Thyroid gland (tissue), 4 donors: Measurements from ENCODE around the gene PRSS38. TPM values are rescaled to one million over a fixed set of nuclear protein-coding genes. Genes with fewer than 3 reads are reported as not detected.
A peak's percentile ranks its signal among the peaks of the same experiment; 100 is the strongest.

Experiments
- DNase-seq, 2 donors: peaks; one replicate each; pipeline ENCODE4 v3.0.0-alpha.2; 2019
- H3K27ac ChIP-seq, 3 donors: fragments of 200-600 bp; sonication (generic); 1 replicate in 2 of 3; 2 replicates in 1 of 3; pipeline ENCODE4 v1.5.1; 2016 to 2019; ENCODE audit warnings: mild to moderate bottlenecking in 1 of 3, moderate library complexity in 1 of 3
- H3K27me3 ChIP-seq: fragments of 200-600 bp; sonication (generic); one replicate; pipeline ENCODE4 v1.5.1; 2019
- H3K36me3 ChIP-seq, 2 donors: fragments of 200-600 bp; sonication (generic); one replicate each; pipeline ENCODE4 v1.5.1; 2016 to 2019
- H3K4me1 ChIP-seq, 2 donors: fragments of 200-600 bp; sonication (generic); one replicate each; pipeline ENCODE4 v1.5.1; 2017 to 2019
- H3K4me3 ChIP-seq, 3 donors: fragments of 200-600 bp; sonication (generic); replicated peaks in 1 of 3; 1 replicate in 2 of 3; 2 replicates in 1 of 3; pipeline ENCODE4 v1.5.1; 2016; ENCODE audit warnings: mild to moderate bottlenecking in 1 of 3
- H3K9me3 ChIP-seq: fragments of 200-600 bp; sonication (generic); one replicate; pipeline ENCODE4 v1.5.1; 2017
- POLR2A ChIP-seq, 2 donors: fragments of 450-650 bp; IDR thresholded peaks; one replicate each; pipeline ENCODE4 v1.6.1; 2017; ENCODE audit warnings: antibody characterized with exemption in 2 of 2, mild to moderate bottlenecking in 2 of 2, moderate library complexity in 1 of 2
- WGBS, 2 donors: methylation state at CpG; one replicate each; pipeline ENCODE4 v1.1.5; 2017; 5-methylcytosine and 5-hydroxymethylcytosine counted together
- intact Hi-C: fragments of 100-400 bp; cut with DNase I; formaldehyde crosslinking; loops from one replicate; pipeline ENCODE4 v1.15.1; 2023
- total RNA-seq, 4 donors: library from RNA; depleted of rRNA; stranded (reverse); fragments of >200 nt; gene quantifications; one replicate each; pipeline ENCODE4 v1.2.3, GENCODE V29; 2016
- TF ChIP-seq, protein P1 (sequence below), 6 experiments: fragments of 200-600 bp in 3 of 6; fragments of 450-650 bp in 3 of 6; sonication (generic) in 3 of 6; IDR thresholded peaks; one replicate each; pipeline ENCODE4 v1.5.1; 2016 to 2019; ENCODE audit warnings: antibody characterized with exemption in 6 of 6, mild to moderate bottlenecking in 2 of 6, inconsistent platforms in 1 of 6, moderate library complexity in 1 of 6

The PRSS38 gene
- not detected for total RNA-seq

DNA sequence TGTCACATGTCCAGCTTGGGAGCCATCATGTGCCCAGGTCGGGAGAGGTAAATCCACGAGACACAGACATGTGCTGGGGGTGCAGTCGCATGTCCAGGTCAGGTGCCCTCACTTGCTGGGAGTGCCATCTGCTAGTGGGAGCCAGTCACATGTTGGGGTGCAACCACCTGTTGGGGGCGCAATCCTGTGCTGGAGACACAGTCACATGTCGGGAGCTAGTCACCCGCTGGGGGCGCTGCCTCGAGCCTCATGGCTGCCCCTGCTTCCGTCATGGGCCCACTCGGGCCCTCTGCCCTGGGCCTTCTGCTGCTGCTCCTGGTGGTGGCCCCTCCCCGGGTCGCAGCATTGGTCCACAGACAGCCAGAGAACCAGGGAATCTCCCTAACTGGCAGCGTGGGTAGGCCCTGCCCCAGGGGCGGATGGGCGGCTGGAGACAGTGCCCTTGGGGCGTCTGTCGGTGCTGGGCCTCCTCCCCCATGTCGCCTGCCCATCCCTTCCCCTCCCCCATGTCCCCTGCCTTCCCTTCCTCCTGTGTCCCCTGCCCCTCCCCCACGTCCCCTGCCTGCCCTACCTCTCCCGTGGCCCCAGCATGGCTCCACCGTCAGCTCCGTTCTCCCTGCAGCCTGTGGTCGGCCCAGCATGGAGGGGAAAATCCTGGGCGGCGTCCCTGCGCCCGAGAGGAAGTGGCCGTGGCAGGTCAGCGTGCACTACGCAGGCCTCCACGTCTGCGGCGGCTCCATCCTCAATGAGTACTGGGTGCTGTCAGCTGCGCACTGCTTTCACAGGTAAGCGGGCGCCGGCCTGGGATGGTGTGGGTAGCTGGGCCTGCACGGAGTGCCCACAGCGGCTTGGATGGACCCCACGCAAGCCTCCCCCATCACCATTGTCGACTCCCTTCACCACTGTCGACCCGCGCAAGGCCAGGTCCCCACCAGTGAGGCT, at the start of gene PRSS38:
TSS of gene PRSS38 (plus strand) at position 208 of the 942 bp plus-strand sequence. CDS start at position 250, 42 bp downstream.
- 94 to 95% methylated on average over 26 to 32 of the region's 44 CpGs for WGBS, 2 donors
- no peak for DNase-seq
- Histone ChIP-seq H3K4me3 (no peak within 1 kb of the TSS), H3K9me3 (no peaks in the 10 kb centered on the region), H3K36me3 (no peaks in the 10 kb centered on the region), H3K27ac (no peak within 1 kb of the TSS), H3K4me1 (no peaks in the 10 kb centered on the region), H3K27me3 (no peaks in the 10 kb centered on the region)
- intact Hi-C loops = no loop called here
- TF ChIP-seq, protein P1, sequence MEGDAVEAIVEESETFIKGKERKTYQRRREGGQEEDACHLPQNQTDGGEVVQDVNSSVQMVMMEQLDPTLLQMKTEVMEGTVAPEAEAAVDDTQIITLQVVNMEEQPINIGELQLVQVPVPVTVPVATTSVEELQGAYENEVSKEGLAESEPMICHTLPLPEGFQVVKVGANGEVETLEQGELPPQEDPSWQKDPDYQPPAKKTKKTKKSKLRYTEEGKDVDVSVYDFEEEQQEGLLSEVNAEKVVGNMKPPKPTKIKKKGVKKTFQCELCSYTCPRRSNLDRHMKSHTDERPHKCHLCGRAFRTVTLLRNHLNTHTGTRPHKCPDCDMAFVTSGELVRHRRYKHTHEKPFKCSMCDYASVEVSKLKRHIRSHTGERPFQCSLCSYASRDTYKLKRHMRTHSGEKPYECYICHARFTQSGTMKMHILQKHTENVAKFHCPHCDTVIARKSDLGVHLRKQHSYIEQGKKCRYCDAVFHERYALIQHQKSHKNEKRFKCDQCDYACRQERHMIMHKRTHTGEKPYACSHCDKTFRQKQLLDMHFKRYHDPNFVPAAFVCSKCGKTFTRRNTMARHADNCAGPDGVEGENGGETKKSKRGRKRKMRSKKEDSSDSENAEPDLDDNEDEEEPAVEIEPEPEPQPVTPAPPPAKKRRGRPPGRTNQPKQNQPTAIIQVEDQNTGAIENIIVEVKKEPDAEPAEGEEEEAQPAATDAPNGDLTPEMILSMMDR (IDR thresholded peaks at IDR 0.05) = no peak
- TF ChIP-seq POLR2A (IDR thresholded peaks at IDR 0.05) = no peak

DNA sequence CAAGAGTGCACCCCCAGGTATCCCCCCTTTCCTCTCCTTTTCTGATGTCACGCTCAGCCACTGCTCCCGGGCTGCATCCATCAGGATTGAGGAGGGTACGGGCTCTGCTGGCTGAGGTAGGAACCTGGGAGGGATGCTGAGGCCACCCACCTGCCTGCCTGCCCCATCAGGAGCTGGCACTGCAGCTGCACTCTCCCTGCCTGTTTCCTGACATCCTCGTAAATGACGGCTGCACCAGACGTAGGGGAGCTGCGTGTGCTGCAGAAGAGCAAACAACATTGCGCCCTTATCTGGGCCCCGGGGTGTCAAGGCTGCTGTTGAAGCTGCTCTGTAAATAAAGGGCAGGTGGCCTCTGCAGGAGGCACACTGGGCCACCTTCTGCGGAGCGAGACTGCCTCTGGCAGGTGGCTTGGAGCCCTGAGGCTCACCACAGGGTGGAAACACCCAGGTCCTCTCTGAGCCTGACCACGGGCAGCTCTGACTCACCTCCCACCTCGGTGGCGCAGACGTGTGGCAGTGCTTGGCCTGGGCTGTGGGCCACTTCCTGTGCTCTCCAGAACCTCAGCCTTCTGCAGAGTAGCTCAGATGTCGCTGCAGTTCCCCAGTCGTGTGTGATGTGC, 49.4 kb upstream of the PRSS38 start:
- TF ChIP-seq, protein P1 (IDR thresholded peaks at IDR 0.05) = no peak
- no peak for TF ChIP-seq POLR2A (IDR thresholded peaks at IDR 0.05)
- Histone ChIP-seq H3K9me3 (no peaks in the 10 kb centered on the region), H3K27me3 (no peaks in the 10 kb centered on the region), H3K4me1 (peaks cover 8 to 17% of the 10 kb centered on the region in 2 donors), H3K27ac (no peak overlapping the region), H3K4me3 (no peak overlapping the region), H3K36me3 (peaks cover 15 to 17% of the 10 kb centered on the region in 2 donors)
- WGBS, 2 donors = 78 to 81% methylated on average over 12 to 17 of the region's 17 CpGs
- intact Hi-C loops = no loop called here
- DNase-seq = peak in 1 of 2 donors; percentile 22

DNA sequence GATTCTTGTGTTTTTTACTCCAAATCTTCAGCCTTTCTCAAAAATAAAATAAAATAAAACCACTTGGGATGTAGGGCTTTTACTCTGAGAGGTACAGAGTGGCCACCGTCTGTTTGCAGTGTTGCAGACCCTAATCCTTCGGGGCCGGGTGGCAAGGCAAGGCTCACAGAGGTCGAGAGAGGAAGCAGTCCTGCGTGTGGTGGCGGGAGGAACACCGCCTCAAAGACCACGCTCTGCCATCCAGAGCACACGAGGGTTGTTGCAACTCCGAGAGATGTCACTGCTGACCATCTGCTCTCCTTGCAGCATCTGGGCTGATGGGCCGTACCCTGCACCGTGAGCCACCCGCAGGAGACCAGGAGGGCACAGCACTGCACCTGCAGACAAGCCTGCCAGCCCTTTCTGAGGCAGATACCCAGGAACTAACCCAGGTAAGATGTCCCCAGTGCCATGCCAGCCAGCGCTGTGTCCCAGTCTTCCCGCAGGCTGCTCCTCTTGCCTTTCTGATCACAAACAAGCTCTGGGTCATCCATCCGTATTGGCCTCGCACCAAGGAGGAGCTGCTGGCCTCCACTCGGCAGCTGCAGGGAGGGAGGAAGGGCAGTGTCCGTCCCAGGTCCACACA, 48.7 kb upstream of the PRSS38 start:
- no peaks in the 10 kb centered on the region for H3K27me3 ChIP-seq
- H3K36me3 ChIP-seq = peaks cover 15 to 17% of the 10 kb centered on the region in 2 donors
- no peak overlapping the region for H3K27ac ChIP-seq
- H3K4me3 ChIP-seq = no peak overlapping the region
- H3K9me3 ChIP-seq = no peaks in the 10 kb centered on the region
- TF ChIP-seq POLR2A (IDR thresholded peaks at IDR 0.05) = no peak
- TF ChIP-seq, protein P1 (IDR thresholded peaks at IDR 0.05) = no peak
- peaks cover 8 to 17% of the 10 kb centered on the region in 2 donors for H3K4me1 ChIP-seq
- intact Hi-C loops = no loop called here
- DNase-seq = no peak
- WGBS, 2 donors = 75 to 80% methylated on average over 10 to 19 of the region's 19 CpGs

DNA sequence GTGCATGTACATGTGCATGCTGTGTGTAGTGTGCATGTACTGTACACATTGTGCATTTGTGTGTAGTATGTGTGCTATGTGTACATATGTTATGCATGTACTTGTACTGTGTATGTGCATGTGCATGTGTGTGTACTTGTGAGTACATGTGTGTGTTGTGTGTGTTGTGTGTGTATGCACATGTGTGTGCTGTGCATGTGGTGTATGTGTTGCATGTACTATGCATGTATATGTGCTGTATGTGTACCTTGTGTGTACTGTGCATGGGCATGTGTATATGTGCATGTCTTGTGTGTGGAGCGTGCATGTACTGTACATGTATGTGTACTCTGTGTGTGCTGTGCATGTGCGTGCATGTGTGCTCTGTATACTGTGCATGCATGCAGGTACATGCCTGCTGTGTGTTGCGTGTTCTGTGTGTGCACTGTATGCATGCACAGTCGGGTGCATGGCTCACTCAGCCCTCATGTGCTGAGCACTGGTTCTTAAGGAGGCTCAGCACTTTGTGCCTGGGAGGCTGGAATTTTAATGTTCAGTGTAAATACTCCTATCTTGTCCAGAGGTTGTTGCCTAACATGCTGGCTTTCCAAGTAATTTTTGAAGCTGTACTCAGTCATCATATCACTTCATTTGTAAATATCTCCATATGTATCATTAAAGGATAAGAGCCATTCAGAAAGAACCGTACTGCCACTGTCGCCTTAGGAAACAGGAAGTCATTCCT, 47.9 kb upstream of the PRSS38 start:
- H3K9me3 ChIP-seq = no peaks in the 10 kb centered on the region
- TF ChIP-seq, protein P1 (IDR thresholded peaks at IDR 0.05) = no peak
- no peak for TF ChIP-seq POLR2A (IDR thresholded peaks at IDR 0.05)
- H3K27ac ChIP-seq = no peak overlapping the region
- intact Hi-C loops = no loop called here
- no peak overlapping the region for H3K4me3 ChIP-seq
- H3K27me3 ChIP-seq = no peaks in the 10 kb centered on the region
- peaks cover 4 to 12% of the 10 kb centered on the region in 2 donors for H3K4me1 ChIP-seq
- DNase-seq = no peak
- 87 to 97% methylated on average over 5 of the region's 6 CpGs for WGBS, 2 donors
- H3K36me3 ChIP-seq = peaks cover 15 to 17% of the 10 kb centered on the region in 2 donors
